ENCODE results near the gene CALB2.

DNA sequence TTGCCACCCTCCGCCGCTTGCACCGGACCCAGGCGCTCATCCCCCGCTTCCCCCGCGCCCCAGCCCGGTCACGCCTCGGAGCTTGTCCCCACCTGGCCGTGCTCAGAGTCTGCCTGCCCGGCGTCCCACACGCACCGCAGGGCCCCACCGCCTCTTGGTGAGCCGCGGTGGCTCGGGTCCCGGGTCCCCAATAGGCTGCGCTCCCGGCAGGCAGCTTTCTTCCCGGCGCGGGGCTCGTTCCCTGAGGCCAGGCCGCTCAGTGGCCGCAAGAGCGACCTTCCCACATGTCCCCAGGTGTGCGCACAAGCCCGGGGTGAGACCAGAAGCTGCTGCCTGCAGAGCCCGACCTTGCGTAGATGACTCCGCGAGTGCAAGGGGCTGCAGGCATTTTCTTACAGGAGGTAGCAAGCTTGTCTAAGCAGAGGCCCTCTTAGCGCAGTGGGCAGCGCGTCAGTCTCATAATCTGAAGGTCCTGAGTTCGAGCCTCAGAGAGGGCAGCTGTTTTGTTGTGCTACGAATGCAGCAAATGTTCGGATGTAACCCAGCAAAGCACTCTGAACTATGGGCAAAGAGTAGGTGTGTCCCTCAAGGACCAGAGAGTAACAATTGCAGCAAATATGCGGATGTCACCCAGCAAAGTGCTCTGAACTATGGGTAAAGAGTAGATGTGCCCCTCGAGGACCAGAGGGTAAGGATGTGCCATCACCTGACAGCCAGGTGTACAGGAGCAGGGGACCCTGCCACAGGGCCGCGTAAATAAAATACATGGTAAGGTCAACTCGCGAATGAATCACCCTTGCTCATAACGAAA is 67.8 kb downstream of the CALB2 start:
- TF ChIP-seq, protein P1, sequence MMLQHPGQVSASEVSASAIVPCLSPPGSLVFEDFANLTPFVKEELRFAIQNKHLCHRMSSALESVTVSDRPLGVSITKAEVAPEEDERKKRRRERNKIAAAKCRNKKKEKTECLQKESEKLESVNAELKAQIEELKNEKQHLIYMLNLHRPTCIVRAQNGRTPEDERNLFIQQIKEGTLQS (IDR thresholded peaks at IDR 0.05) = peak; percentile 98
- TF ChIP-seq, protein P2, sequence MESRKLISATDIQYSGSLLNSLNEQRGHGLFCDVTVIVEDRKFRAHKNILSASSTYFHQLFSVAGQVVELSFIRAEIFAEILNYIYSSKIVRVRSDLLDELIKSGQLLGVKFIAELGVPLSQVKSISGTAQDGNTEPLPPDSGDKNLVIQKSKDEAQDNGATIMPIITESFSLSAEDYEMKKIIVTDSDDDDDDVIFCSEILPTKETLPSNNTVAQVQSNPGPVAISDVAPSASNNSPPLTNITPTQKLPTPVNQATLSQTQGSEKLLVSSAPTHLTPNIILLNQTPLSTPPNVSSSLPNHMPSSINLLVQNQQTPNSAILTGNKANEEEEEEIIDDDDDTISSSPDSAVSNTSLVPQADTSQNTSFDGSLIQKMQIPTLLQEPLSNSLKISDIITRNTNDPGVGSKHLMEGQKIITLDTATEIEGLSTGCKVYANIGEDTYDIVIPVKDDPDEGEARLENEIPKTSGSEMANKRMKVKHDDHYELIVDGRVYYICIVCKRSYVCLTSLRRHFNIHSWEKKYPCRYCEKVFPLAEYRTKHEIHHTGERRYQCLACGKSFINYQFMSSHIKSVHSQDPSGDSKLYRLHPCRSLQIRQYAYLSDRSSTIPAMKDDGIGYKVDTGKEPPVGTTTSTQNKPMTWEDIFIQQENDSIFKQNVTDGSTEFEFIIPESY (IDR thresholded peaks at IDR 0.05; ENCODE audit: extremely low read depth, insufficient replicate concordance, low read length) = no peak
- TF ChIP-seq POLR2A (IDR thresholded peaks at IDR 0.05; ENCODE audit: borderline replicate concordance, extremely low read depth, insufficient read depth, insufficient read length) (no peak), CBX3 (IDR thresholded peaks at IDR 0.05; ENCODE audit: low read depth) (peak; percentile 91), CEBPB (IDR thresholded peaks at IDR 0.05; ENCODE audit: low read depth) (peak; percentile 55), JUND (IDR thresholded peaks at IDR 0.05) (peak; percentile 54), POLR2AphosphoS5 (IDR thresholded peaks at IDR 0.05; ENCODE audit: low read depth, low read length) (no peak), SRF (IDR thresholded peaks at IDR 0.05; ENCODE audit: low read depth) (no peak; the same call in none of the 2 replicates), FOSL1 (IDR thresholded peaks at IDR 0.05; ENCODE audit: low read depth) (no peak), RAD21 (IDR thresholded peaks at IDR 0.05; ENCODE audit: low read depth) (no peak), EZH2 (IDR thresholded peaks at IDR 0.05) (no peak), EZH2phosphoT487 (IDR thresholded peaks at IDR 0.05; ENCODE audit: borderline replicate concordance) (no peak)
- TF ChIP-seq, protein P3, sequence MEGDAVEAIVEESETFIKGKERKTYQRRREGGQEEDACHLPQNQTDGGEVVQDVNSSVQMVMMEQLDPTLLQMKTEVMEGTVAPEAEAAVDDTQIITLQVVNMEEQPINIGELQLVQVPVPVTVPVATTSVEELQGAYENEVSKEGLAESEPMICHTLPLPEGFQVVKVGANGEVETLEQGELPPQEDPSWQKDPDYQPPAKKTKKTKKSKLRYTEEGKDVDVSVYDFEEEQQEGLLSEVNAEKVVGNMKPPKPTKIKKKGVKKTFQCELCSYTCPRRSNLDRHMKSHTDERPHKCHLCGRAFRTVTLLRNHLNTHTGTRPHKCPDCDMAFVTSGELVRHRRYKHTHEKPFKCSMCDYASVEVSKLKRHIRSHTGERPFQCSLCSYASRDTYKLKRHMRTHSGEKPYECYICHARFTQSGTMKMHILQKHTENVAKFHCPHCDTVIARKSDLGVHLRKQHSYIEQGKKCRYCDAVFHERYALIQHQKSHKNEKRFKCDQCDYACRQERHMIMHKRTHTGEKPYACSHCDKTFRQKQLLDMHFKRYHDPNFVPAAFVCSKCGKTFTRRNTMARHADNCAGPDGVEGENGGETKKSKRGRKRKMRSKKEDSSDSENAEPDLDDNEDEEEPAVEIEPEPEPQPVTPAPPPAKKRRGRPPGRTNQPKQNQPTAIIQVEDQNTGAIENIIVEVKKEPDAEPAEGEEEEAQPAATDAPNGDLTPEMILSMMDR (IDR thresholded peaks at IDR 0.05 in 2 of 3, conservative IDR thresholded peaks at IDR 0.05 in 1 of 3; ENCODE audit: borderline replicate concordance in 1 of 3, insufficient read depth in 1 of 3, low read depth in 2 of 3, low read length in 2 of 3) = no peak
- TF ChIP-seq, protein P4, sequence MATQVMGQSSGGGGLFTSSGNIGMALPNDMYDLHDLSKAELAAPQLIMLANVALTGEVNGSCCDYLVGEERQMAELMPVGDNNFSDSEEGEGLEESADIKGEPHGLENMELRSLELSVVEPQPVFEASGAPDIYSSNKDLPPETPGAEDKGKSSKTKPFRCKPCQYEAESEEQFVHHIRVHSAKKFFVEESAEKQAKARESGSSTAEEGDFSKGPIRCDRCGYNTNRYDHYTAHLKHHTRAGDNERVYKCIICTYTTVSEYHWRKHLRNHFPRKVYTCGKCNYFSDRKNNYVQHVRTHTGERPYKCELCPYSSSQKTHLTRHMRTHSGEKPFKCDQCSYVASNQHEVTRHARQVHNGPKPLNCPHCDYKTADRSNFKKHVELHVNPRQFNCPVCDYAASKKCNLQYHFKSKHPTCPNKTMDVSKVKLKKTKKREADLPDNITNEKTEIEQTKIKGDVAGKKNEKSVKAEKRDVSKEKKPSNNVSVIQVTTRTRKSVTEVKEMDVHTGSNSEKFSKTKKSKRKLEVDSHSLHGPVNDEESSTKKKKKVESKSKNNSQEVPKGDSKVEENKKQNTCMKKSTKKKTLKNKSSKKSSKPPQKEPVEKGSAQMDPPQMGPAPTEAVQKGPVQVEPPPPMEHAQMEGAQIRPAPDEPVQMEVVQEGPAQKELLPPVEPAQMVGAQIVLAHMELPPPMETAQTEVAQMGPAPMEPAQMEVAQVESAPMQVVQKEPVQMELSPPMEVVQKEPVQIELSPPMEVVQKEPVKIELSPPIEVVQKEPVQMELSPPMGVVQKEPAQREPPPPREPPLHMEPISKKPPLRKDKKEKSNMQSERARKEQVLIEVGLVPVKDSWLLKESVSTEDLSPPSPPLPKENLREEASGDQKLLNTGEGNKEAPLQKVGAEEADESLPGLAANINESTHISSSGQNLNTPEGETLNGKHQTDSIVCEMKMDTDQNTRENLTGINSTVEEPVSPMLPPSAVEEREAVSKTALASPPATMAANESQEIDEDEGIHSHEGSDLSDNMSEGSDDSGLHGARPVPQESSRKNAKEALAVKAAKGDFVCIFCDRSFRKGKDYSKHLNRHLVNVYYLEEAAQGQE (IDR thresholded peaks at IDR 0.05; ENCODE audit: low read depth) = no peak
